KOPT-K1 (cell line): ENCODE results near the gene FABP6.
"Not testable (repeated sequence)": the region's sequence is repeated elsewhere in the genome, so short reads cannot be mapped to it uniquely, and the experiment has no call there.

Source experiments
- H3K27ac ChIP-seq: fragments of 200-600 bp; sonication (generic); 2 replicates; pipeline ENCODE4 v1.5.1; 2016; ENCODE audit warnings: antibody characterized with exemption, mild to moderate bottlenecking, low read depth, low read length; ENCODE audit not compliant: poor library complexity, severe bottlenecking
- H3K36me3 ChIP-seq: fragments of 200-600 bp; sonication (generic); 2 replicates; pipeline ENCODE4 v1.5.1; 2017; ENCODE audit warnings: antibody characterized with exemption, mild to moderate bottlenecking, low read length, moderate library complexity; ENCODE audit not compliant: insufficient read depth
- H3K9me3 ChIP-seq: fragments of 200-600 bp; sonication (generic); 2 replicates; pipeline ENCODE4 v1.5.1; 2017; ENCODE audit warnings: antibody characterized with exemption, low read length, mild to moderate bottlenecking; ENCODE audit not compliant: insufficient read depth, poor library complexity, severe bottlenecking

The FABP6 gene

DNA sequence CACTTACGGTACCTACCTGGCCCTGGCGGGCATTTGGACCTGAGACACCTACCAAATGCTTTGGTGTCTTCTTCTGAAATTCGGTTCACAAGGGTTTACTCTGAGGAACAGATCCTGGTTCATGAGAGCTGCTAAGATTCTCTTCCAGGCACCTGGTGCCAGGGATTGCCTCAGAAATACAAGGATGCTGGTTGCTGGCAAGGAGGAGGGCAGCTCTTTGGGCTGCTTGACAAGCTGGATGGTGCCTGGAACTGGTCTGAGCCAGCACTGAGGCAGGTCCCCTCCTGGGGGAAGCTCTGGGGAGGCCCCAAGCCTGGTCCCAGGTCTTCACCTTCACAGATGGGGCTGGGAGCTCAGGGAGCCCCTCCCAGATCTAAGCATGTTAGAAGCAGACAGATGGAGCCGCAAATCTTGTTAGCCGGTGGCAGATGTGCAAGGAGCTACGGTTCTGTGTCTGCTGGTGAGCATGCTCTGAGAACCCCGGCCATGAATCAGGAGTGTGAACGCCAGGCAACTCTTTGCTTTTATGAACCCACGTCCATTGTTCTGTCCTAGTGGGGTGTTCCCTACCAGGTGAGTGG, 16.3 kb downstream of the FABP6 start:
- Histone ChIP-seq H3K27ac (no peak overlapping the region), H3K9me3 (no peaks in the 10 kb centered on the region), H3K36me3 (no peaks in the 10 kb centered on the region)

DNA sequence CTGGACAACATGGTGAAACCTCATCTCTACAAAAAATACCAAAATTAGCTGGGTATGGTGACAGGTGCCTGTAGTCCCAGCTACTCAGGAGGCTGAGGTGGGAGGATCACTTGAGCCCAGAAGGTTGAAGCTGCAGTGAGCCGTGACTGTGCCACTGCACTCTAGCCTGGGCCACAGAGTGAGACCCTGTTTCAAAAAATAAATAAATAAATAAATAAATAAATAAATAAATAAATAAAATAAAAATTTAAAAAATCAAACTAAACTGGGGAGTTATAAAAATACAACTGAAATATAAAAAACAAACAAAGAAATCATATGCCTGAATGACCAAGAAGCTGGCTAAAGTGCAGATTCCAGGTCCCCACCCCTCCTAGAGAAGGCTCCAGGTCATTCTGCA, 20.3 kb downstream of the FABP6 start:
- not testable (repeated sequence) for H3K36me3 ChIP-seq, H3K27ac ChIP-seq, H3K9me3 ChIP-seq

DNA sequence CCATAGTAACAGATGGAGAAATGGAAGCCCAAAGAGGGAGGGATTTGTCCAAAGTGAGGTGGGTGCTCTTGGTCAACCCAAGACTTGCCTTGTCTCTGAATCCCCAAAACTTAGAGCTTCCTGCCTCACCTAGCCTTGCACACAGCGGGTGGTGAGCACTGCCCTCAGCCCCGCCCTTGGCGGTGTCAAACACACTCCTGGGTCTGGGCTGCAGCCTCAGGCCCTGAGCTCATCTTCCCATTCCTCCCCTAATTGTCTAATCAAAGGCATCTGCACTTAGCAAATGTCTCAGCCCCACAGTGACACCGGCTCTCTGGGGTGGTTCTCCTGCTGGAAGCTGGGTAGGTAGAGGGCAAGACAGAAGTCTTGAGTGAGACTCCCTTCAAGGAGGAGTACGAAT, 20.9 kb downstream of the FABP6 start:
- H3K27ac ChIP-seq: no peak overlapping the region
- no peaks in the 10 kb centered on the region for H3K36me3 ChIP-seq
- H3K9me3 ChIP-seq: no peaks in the 10 kb centered on the region

DNA sequence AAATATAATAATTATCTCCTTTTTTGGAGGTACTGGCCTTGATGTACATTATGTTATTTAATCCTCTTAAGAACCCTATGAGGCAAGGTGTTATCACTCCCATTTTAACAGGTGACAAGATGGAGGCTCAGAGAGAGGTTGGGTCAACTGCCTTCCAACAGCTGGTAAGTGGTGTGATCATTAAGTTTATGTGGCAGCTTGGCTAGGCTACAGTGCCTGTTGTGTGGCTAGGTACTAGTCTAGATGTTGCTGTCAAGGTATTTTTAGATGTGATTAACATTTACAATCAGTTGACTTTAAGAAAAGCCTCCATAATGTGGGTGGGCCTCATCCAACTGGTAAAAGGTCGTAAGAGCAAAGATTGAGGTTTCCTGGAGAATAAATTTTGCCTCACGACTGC, 21.5 kb downstream of the FABP6 start:
- Histone ChIP-seq H3K9me3 (no peaks in the 10 kb centered on the region), H3K36me3 (no peaks in the 10 kb centered on the region), H3K27ac (no peak overlapping the region)

DNA sequence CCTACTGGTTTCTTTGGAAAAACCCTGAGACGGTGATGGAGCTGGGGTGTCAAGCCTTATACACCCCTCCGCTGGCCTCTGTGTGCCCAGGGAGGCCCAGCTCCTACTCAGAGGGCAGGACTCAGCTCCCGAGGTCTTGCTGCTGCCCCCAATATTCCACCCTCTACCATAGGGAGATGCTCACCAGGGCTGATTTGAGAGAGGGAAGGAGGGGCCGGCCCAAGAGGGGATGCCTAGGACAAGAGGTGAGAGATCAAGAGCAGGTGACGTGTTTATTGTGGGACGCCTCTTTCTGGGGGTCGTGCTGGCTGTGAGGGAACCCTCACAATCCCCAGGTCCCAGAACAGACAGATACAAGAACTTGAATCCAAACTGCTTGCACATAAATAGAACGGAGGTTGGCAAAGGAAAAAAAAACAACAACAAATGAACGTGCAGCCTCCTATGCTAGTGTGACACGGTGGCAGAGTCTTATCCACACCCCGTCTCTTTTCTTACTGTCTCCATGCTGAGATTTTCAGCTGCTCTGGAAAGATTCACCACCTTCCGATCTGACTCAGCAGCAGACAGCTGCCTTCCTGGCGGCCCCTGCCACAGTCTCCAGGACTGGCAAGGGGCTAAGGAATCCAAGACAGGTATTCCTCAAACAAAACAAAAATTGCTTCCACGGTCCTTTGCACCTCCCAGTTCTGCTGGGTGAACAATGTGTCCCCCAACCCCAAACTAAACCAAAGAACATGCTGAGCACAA, 22.3 kb downstream of the FABP6 start:
- Histone ChIP-seq H3K36me3 (no peaks in the 10 kb centered on the region), H3K9me3 (no peaks in the 10 kb centered on the region)

GRCh38 chr5:160252916-160253315, 23.6 kb downstream of the FABP6 start:
- no peak overlapping the region for H3K27ac ChIP-seq
- H3K36me3 ChIP-seq: no peaks in the 10 kb centered on the region
- no peaks in the 10 kb centered on the region for H3K9me3 ChIP-seq

More for the DNA sequence above, 22.3 kb downstream of the FABP6 start:
- no peak overlapping the region for H3K27ac ChIP-seq

GRCh38 chr5:160253441-160253840, 24.1 kb downstream of the FABP6 start:
- Histone ChIP-seq H3K36me3 (no peaks in the 10 kb centered on the region), H3K27ac (no peak overlapping the region), H3K9me3 (no peaks in the 10 kb centered on the region)

- Histone ChIP-seq H3K27ac (no peak overlapping the region), H3K9me3 (no peaks in the 10 kb centered on the region), H3K36me3 (no peaks in the 10 kb centered on the region)
Measured at GRCh38 chr5:160254706-160255105, 25.4 kb downstream of the FABP6 start.

- H3K27ac ChIP-seq: no peak overlapping the region
- H3K9me3 ChIP-seq: no peaks in the 10 kb centered on the region
- H3K36me3 ChIP-seq: no peaks in the 10 kb centered on the region
Measured at GRCh38 chr5:160259341-160259740, 30.0 kb downstream of the FABP6 start.

- H3K36me3 ChIP-seq: no peaks in the 10 kb centered on the region
- no peaks in the 10 kb centered on the region for H3K9me3 ChIP-seq
- H3K27ac ChIP-seq: no peak overlapping the region
Measured at GRCh38 chr5:160260006-160260775, 30.9 kb downstream of the FABP6 start.

DNA sequence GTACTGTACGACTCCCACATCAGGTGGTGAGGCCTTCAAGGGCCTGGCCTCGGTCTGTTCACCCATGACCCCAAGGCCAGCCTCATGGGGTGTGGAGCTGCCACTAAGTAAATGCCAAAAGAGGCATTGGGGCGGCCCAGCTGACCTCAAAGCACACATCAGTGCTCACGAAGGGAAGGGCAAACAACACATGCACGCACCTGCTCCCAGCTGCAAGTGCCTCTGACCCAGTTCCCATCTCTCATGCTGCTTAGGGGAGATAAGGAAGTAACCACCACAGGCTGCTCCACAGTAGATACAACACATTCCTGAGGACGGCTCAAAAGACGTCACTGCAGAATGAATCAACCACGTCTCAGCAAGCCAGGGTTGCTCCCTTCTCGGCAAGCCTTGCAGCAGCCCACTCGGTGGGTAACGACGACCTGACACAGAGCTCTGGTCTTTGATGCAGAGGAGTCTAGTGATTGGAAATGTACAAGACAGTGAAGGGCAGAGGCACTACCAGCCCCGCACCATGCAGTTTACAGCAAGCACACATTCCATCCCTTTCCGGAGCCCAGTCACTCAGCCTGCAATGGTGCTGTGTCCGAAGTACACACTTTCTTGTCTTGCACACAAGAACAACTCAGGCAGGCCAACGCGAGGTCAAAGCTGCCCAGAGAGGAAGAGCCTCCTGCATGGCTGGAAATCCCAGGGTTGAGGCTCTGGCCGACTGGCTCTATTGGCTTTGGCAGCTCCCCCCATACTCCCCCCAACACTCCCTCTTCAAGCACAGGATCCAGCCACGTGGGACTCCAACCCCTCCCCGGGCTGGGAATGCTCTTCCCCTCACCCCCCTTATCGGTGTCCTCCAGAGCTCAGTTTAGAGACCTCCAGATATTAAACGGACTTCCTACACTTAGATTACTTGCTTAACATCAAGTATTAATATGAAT, 31.8 kb downstream of the FABP6 start:
- H3K9me3 ChIP-seq: no peaks in the 10 kb centered on the region

DNA sequence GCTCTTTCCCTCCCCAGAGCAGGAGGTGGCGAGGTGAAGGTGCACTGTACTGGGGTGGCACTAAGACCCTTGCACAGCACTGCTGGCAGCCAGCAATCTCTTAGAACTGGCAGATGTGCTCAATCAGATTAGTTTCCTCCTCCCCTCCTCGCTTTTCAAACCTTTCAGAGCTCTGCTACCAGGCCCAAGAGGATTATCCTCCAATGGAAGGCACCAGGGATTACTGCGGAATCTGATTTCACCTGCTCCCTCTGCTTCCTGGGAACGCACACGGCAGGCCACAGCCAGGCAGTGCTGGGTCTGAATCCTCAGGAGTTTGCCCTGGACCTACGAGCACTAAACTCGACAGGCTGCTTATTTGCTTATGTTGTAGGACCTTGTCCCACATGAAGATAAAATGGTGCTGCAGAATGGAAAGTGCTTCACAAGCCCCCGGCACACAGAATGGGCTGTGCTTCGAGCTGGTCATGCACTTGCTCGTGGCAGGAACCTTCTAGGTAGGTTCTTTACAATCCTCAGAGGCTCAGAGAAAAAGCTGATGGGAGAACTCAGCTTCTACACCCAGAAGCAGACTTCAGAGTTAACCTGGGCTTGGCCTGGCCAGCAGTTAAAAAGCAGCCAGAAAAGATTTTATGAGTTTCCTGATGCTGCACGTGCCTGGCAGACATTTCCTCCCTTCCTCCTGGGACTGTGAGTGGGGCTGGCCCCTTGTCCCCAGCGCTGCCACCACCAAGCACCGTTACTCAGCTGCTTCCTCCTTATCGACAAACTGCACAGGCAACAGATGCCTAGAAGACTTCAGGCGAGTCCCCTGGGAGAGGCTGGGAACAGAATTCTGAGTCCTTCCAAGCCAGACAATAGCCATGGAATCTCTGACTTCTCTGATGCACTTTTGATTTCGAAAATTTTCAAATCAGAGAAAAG, 33.1 kb downstream of the FABP6 start:
- no peaks in the 10 kb centered on the region for H3K9me3 ChIP-seq
- H3K36me3 ChIP-seq: no peaks in the 10 kb centered on the region
- no peak overlapping the region for H3K27ac ChIP-seq

More for the DNA sequence above, 31.8 kb downstream of the FABP6 start:
- Histone ChIP-seq H3K27ac (no peak overlapping the region), H3K36me3 (no peaks in the 10 kb centered on the region)

DNA sequence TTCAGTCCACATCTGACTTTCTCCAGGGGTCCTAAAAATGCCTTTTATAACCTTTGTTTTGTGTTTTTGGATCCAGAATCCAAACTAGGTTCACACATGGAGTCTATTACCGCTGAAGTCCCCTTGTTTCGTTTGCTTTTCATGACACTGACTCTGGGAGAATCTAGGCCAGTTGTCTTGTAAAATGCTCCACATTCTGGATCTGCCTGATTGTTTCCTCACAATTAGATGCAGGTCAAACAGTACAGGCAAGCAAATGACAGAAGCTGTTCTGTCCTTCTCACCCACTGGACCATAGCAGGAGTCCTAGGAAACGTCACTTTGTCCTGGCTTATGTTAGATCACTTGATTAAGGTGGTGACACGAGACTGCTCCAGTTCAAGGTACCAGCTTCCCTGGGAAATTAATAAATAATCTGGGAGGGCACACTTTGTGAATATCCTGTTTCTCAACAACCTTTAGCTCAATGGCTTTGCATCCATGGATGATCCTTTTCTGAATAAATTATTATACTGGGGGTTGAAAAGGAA, 34.1 kb downstream of the FABP6 start:
- H3K27ac ChIP-seq: no peak overlapping the region

DNA sequence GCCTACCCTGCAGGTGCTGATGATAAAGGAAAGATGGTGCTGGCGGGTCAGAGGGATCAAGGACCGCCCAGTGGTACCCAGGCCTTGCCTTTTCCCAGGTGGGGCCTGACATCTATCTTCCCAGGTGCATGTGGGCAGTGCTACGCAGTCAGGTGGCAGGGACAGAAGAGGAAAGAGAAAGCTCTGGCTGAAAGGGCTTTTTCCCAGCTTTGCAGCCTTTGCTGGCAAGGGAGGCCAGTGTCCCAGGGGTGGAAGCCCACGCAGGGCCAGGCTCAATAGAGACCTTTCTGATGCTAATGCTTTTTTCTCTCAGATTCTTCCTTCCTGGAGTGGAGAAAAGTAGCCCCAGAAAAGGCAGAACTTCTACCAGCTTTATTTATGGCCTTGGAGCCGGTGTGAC, 36.7 kb downstream of the FABP6 start:
- no peaks in the 10 kb centered on the region for H3K9me3 ChIP-seq
- no peak overlapping the region for H3K27ac ChIP-seq

More for the DNA sequence above, 34.1 kb downstream of the FABP6 start:
- no peaks in the 10 kb centered on the region for H3K9me3 ChIP-seq
- H3K36me3 ChIP-seq: no peaks in the 10 kb centered on the region

More for the DNA sequence above, 36.7 kb downstream of the FABP6 start:
- H3K36me3 ChIP-seq: no peaks in the 10 kb centered on the region
